GM23248 (cell line): ENCODE data around the gene LSM14A.

ENCODE experiments used
- EZH2 ChIP-seq: fragments of 200-600 bp; sonication (generic); IDR thresholded peaks from 2 replicates; pipeline ENCODE4 v1.6.1; 2018; ENCODE audit warnings: antibody characterized with exemption, mild to moderate bottlenecking; ENCODE audit not compliant: insufficient read depth, poor library complexity, severe bottlenecking
- EZH2phosphoT487 ChIP-seq: fragments of 200-600 bp; sonication (generic); IDR thresholded peaks from 2 replicates; pipeline ENCODE4 v1.6.1; 2018; ENCODE audit warnings: antibody characterized with exemption, moderate library complexity, mild to moderate bottlenecking, low read depth; ENCODE audit not compliant: insufficient read depth

DNA sequence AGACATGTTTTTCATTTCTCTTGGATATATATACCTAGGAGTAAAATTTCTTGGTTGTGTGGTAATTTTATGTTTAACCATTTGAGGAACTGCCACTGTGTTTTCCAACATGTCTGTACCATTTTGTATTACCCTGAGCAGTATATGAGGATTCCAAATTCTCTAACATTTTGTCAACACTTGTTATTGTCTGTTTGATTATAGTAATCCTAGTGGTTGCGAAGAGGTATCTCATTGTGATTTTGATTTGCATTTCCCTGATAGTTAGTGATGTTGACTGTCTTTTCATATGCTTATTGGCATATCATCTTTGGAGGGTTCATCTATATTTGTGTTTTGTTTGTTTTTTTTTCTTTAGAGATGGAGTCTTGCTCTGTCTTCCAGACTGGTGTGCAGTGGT, 103.4 kb downstream of the LSM14A start:
- TF ChIP-seq EZH2 (no peak), EZH2phosphoT487 (no peak)
